ENCODE measurements around the gene MXD4. TPM values are rescaled to one million over a fixed set of nuclear protein-coding genes. Genes with fewer than 3 reads are reported as not detected.

The MXD4 gene
- total RNA-seq, 1 experiment from 2014 or later, result 12.8 TPM

DNA sequence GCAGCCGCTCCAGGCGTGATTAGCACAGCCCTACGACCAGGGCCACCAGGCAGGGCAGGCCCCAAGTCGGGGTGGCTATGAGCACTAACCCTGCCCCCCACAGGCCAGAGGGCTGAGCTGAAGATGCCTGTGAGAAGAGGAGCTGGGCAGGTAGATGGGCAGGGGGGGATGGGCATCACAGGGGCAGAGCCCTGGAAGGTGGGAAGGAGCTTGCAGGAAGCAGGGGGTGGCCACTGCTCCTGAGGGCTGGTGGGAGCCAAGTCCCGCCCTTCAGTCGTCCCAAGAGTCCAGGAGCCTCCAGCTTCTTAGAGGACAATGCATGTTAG is 7.3 kb upstream of the MXD4 start:
- DNase-seq, result no peak
- no TSS peak for BruUV-seq (replicated peaks)
- H3K27me3 Mint-ChIP-seq (ENCODE audit: unreplicated experiment), result peaks cover 18% of the 10 kb centered on the region
- TF ChIP-seq, protein P1, sequence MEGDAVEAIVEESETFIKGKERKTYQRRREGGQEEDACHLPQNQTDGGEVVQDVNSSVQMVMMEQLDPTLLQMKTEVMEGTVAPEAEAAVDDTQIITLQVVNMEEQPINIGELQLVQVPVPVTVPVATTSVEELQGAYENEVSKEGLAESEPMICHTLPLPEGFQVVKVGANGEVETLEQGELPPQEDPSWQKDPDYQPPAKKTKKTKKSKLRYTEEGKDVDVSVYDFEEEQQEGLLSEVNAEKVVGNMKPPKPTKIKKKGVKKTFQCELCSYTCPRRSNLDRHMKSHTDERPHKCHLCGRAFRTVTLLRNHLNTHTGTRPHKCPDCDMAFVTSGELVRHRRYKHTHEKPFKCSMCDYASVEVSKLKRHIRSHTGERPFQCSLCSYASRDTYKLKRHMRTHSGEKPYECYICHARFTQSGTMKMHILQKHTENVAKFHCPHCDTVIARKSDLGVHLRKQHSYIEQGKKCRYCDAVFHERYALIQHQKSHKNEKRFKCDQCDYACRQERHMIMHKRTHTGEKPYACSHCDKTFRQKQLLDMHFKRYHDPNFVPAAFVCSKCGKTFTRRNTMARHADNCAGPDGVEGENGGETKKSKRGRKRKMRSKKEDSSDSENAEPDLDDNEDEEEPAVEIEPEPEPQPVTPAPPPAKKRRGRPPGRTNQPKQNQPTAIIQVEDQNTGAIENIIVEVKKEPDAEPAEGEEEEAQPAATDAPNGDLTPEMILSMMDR (IDR thresholded peaks at IDR 0.05; ENCODE audit: unreplicated experiment), result no peak
- CTCF ChIA-PET, result no interaction called here
- H3K9me3 Mint-ChIP-seq (ENCODE audit: low read depth, unreplicated experiment), result no peaks in the 10 kb centered on the region
- H3K36me3 Mint-ChIP-seq (ENCODE audit: insufficient read depth, unreplicated experiment), result no peaks in the 10 kb centered on the region
- no peak overlapping the region for H3K27ac Mint-ChIP-seq (ENCODE audit: unreplicated experiment)
- no peak overlapping the region for H3K4me3 Mint-ChIP-seq (ENCODE audit: low read depth, unreplicated experiment)
- intact Hi-C loops (cut with micrococcal nuclease; ENCODE audit: unreplicated experiment), result no loop called here
- no peaks in the 10 kb centered on the region for H3K4me1 Mint-ChIP-seq (ENCODE audit: low read depth, unreplicated experiment)

DNA sequence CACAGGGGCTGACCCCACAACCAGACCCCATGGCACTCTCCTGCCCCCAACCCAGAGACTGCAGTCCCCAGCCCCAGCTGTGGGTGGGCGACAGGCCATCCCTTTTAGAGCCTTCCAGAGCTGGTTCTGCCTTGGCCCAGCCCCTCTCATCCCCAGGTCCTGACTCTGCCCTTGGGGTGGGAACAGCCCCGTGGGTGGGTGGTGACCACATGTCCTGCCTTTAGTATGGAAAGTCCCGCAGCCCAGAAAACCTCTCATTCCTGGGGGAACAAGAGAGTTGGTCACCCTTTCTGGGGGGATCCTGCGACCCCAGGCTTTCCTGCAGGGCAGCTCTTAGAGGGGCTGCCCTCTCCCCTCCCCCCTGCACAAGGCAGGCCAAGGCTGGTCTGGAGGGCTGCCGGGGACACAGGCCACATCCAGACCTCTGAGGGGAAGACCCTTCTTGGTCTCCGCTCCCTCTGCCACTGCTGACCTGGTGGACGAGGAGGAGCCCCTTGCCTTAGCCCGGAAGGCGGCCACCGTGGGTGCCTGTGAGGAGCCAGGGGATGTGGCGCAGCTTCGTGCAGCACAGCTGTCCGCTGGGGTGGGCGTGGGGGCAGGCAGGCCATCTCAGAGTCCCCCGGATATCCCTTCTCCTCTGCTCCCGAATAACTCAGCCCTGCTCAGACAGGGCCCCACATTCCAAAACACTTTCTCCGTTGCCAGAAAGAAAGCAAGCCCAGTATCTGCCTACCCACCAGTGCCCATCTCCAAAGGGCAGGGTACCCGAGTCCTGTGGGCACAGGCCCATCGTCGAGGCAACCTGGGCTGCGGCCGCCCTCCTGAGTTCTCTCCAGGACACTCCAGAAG is 6.7 kb upstream of the MXD4 start:
- intact Hi-C loops (cut with micrococcal nuclease; ENCODE audit: unreplicated experiment), result no loop called here

DNA sequence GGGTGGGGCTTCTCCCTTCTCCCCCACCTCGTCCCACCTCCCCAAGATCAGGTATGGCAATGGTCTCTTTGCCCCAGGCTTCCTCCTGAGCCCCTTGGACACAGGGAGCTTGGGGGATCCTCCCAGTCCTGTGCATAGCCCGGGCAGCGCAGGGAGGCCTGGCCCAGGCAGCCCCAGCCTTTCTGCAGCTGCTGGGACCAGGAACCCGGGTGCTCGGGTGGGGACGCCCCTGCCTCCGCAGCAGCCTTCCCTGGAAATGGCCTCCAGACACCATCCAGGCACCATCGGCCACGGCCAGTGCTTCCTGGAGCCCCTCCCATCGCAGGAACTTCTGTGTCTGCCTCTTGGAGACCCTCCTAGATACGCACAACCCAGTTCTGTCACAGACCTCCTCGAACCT is 5.9 kb upstream of the MXD4 start:
- intact Hi-C loops (cut with micrococcal nuclease; ENCODE audit: unreplicated experiment), result no loop called here
- H3K36me3 Mint-ChIP-seq (ENCODE audit: insufficient read depth, unreplicated experiment), result no peaks in the 10 kb centered on the region
- H3K27ac Mint-ChIP-seq (ENCODE audit: unreplicated experiment), result no peak overlapping the region
- peaks cover 5% of the 10 kb centered on the region for H3K27me3 Mint-ChIP-seq (ENCODE audit: unreplicated experiment)
- DNase-seq, result no peak
- H3K4me3 Mint-ChIP-seq (ENCODE audit: low read depth, unreplicated experiment), result no peak overlapping the region
- no peaks in the 10 kb centered on the region for H3K9me3 Mint-ChIP-seq (ENCODE audit: low read depth, unreplicated experiment)
- BruUV-seq (replicated peaks), result no TSS peak
- TF ChIP-seq, protein P1 (IDR thresholded peaks at IDR 0.05; ENCODE audit: unreplicated experiment), result no peak
- no peaks in the 10 kb centered on the region for H3K4me1 Mint-ChIP-seq (ENCODE audit: low read depth, unreplicated experiment)
- CTCF ChIA-PET, result no interaction called here

More for the DNA sequence above, 6.7 kb upstream of the MXD4 start:
- TF ChIP-seq, protein P1 (IDR thresholded peaks at IDR 0.05; ENCODE audit: unreplicated experiment), result no peak
- peaks cover 13% of the 10 kb centered on the region for H3K27me3 Mint-ChIP-seq (ENCODE audit: unreplicated experiment)
- H3K4me1 Mint-ChIP-seq (ENCODE audit: low read depth, unreplicated experiment), result no peaks in the 10 kb centered on the region
- no peaks in the 10 kb centered on the region for H3K9me3 Mint-ChIP-seq (ENCODE audit: low read depth, unreplicated experiment)
- CTCF ChIA-PET, result no interaction called here
- H3K36me3 Mint-ChIP-seq (ENCODE audit: insufficient read depth, unreplicated experiment), result no peaks in the 10 kb centered on the region
- DNase-seq, result no peak
- H3K27ac Mint-ChIP-seq (ENCODE audit: unreplicated experiment), result no peak overlapping the region
- H3K4me3 Mint-ChIP-seq (ENCODE audit: low read depth, unreplicated experiment), result no peak overlapping the region
- no TSS peak for BruUV-seq (replicated peaks)

DNA sequence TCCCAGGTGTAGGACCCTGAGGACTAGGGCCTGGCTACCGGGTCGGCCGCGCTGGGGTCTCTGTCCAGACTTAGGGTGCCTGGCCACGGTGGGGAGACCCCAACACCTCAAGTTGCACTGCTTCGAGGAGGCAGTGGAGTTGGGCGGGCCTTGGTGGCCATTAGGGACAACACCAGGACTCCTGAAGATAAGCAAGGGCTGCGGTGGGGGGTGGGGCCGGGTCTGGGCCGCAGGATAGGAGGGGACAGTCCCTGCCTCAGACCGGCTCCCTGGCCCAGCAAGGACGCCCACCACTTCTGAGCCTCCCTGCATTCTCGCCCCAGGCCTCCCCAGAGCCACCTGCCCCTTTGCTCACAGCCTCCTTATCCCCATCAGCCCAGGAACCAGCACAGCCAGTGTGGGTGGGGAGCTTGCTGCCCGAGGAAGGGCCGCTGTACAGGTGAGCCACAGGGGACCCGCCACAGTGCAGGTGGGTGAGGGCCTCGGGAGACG is 5.5 kb upstream of the MXD4 start:
- DNase-seq, result no peak
- CTCF ChIA-PET, result no interaction called here
- TF ChIP-seq, protein P1 (IDR thresholded peaks at IDR 0.05; ENCODE audit: unreplicated experiment), result no peak
- no peaks in the 10 kb centered on the region for H3K9me3 Mint-ChIP-seq (ENCODE audit: low read depth, unreplicated experiment)
- H3K27ac Mint-ChIP-seq (ENCODE audit: unreplicated experiment), result no peak overlapping the region
- H3K36me3 Mint-ChIP-seq (ENCODE audit: insufficient read depth, unreplicated experiment), result peaks cover 3% of the 10 kb centered on the region
- intact Hi-C loops (cut with micrococcal nuclease; ENCODE audit: unreplicated experiment), result no loop called here
- peaks cover under 1% of the 10 kb centered on the region for H3K27me3 Mint-ChIP-seq (ENCODE audit: unreplicated experiment)
- no TSS peak for BruUV-seq (replicated peaks)
- H3K4me1 Mint-ChIP-seq (ENCODE audit: low read depth, unreplicated experiment), result no peaks in the 10 kb centered on the region
- H3K4me3 Mint-ChIP-seq (ENCODE audit: low read depth, unreplicated experiment), result no peak overlapping the region
